SKM-1 (cell line): ENCODE measurements around the gene STX4.

Experiments used
- DNase-seq: peaks from one replicate; lab custom pipeline; 2025; ENCODE audit not compliant: unreplicated experiment; lab: John Stamatoyannopoulos, UW

Gene STX4

DNA sequence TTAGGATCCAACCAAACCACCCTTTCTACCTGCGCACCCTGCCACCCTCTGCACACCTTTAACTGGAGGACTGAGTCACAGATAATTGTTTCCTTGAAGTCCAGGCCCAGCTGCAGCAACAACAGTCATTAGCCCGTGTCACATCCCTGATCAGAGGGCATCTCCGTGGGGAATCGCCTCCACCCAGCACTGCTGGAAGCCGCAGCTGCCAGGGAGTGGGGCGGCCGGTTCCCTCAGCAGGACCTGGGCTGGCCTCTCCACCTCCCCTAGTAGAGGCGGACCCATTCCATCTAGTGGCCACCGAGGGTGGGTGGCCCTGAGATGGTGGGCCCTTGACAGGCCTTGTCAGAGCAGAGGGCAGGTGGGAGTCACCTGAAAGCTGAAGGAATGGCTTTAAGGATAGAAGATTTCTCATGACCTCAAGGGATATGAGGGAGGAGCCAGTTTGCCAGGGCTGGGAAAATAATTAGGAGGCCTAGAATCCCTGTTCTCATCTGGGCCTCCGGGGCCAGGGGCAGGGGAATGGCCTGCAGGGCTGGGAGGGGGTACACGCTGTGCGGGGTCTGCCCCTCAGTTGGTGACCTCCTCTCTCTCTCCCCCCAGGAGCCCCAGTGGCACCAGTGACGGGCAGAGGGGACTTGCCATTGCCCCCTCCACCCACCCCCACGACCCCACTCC is 49.1 kb downstream of the STX4 start:
- DNase-seq: no peak

DNA sequence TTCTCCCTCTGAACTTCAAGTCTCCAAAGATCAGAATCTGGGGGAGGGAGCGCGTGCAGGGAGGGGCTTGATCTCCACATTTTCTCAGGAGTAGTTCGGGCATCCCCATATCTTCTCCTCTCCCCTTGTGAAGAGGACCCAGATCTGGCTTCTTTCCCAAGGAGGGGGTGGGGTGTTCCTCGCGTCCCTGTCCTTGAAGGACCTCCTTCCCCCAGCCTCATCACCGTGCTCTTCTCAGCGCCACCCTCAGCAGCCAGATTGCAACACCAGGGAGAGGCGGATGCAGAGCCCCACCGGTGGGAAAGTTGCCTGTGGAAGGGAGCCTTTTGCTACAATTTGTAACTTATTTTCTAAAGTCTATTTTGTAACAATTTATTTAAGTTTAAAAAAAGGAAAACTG is 49.7 kb downstream of the STX4 start:
- DNase-seq: no peak

DNA sequence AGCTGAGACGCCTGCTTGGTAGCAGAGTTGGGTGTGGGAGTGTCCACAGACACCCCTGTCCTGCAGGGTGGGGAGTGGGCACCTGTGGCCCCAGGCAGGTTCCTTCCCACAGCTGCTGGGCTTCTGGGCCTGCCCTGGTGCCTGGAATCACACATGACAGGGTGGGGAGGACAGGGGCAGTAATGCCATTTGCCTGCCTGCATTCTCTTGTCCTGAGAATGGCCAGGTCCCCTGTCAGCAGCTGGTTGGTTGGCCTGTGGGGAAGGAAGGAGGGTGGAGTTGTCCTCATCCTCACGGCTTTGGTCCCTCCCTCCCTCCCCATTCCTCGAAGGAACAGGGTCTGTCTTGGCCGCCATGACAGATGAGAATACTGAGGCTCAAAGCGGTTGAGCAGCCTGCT is 50.2 kb downstream of the STX4 start:
- DNase-seq: no peak

DNA sequence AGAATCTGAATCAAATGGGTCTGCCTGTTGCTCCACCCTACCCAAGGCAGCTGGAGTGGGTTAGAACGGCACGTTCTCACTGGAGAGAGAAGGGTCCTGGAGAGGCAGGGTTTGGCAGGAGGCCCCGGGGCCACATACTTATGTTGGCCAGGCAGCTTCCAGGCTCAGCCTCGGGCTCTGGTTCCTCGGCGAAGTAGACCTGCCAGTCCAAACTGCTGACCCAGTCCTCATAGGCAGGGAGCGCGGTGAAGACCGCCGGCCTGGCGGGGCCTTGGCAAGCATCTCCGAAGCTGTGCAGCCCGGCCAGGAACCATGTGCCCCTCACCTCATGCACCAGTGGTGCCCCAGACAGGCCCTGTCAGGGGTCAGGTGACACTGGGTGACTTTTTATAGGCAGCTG is 50.6 kb downstream of the STX4 start:
- no peak for DNase-seq

DNA sequence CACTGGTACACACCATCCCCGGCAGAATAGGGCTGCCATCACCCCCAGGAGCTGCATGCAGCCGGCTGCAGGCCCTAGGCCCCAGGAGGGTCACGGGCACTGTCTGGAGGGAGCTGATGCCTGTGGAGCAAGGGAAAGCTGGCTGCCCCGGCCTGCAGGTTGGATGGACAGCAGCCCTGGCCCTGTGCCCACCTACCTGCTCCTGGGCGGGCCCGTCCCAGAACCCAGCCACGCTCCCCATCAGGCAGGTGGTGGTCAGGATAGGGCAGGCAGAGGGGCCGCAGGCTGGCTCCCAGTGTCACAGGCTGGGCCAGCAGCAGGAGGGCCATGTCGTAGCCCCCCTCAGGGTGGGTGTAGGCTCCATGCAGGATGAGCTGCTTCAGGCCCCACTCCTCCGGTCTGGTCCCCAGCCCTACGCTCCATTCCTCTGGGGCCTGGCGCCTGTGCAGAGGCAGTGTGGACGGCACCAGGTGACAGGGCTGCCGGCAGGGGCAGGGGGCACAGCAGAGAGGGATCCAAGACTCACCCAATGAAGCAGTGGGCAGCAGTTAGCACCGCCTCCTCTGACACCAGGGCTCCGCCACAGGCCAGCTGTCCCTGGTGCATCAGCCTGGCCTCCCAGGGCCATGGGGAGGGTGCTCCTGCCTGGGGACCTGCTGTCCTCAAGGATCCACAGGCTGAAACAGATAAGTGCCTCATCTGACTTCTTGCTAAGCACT is 51.4 kb downstream of the STX4 start:
- no peak for DNase-seq

DNA sequence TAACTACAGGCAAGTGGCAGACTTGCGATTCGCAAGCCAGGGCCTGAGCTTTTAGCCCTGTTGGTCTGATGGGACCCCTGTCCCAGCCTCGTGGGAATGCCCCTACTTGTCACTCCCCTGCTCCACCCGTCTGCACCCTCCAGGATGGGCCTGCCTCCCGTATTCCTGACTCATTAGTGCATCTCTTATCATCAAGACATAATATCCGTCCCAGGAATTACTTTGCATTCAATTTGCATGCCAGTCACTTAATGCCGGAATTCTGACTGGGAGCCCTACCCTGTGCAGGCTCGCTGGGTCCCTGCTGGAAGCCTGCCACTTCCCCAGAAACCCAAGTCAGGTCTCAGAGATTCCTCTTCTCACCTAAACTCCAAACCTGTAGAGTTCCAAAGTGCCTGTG is 52.1 kb downstream of the STX4 start:
- DNase-seq: no peak

DNA sequence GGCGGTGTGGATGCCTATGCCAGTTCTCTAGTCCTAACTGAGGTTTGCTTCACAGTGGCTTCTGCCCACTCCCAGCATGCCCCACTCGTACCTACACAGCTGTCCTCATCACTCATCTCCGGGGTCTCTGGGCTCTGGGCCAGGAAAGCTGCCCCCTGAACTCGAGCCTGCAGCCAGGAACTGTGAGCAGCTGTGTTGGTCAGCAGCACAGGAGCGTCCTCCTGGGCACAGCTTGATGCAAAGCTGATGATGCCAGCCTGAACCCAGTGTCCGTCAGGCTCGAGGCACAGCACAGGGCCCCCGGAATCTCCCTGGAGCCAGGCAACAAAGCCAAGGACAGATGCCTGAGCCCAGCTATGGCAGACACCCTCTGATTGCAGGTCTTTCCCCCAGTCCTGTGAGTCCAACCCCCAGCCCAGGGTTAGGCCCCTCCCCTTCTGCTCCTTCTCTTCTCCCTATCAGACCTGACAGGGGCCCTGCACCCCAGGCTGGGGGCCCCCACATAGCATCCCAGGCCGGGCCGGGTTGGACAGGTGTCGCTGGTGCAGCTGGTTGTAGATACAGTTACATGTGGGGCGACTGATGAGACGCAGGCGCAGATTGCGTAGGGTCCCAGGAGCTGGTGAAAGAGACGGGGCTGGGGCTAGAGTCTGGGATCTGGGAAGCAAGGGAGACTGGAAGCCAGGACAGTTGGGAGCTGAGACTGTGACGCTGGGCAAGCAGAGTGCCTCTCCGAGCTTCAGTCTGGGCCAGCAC is 52.7 kb downstream of the STX4 start:
- DNase-seq: no peak

DNA sequence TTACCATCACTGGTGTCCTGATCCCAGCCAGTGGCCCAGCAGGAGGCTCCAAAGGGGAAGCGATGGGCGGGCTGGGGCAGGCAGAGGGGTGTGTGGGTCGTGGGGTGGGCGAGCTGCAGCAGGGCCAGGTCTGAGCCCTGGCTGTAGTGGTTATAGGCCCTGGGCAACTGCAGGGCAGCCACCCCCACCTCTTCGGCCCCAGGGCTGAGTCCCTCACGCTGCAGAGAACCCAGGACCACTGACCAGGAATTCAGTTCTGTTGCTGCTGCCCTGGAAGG is 53.2 kb downstream of the STX4 start:
- no peak for DNase-seq

DNA sequence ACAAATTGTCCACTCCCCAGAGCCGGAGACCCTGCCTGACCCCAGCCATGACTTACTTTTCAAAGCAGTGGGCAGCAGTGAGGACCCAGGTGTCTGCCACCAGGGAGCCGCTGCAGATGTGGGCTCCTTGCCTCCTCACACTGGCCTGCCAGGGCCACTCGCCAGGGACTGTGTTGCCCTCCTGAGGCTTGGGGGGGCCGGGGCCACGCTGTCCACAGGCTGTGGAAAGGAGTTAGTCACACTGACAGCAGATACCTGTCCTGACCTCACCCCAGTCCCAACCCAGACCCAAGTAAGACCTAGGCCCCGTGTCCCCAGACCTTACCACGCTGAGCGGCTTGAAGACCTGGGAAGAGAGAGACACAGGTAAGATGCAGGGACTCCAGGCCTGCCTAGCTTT is 54.1 kb downstream of the STX4 start:
- no peak for DNase-seq

DNA sequence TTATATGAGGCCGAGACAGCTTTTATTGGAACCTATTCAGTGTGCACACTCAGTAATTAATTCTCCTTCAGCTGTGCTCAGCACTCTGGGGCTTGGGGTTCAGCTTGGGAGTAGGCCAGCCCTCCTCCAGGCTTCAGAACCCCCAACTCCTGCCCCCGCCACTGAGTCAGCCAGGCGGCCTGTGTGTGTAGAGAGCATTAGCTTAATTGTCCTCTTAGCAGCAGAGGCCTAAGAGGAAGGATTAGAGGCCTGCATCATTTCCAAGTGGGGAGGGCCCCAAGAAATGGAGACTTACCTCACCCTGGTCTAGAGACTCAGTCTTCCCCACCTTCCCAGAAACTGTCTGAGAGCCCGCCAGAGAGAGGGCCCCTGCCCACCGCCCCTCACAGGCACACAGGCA is 54.6 kb downstream of the STX4 start:
- no peak for DNase-seq

DNA sequence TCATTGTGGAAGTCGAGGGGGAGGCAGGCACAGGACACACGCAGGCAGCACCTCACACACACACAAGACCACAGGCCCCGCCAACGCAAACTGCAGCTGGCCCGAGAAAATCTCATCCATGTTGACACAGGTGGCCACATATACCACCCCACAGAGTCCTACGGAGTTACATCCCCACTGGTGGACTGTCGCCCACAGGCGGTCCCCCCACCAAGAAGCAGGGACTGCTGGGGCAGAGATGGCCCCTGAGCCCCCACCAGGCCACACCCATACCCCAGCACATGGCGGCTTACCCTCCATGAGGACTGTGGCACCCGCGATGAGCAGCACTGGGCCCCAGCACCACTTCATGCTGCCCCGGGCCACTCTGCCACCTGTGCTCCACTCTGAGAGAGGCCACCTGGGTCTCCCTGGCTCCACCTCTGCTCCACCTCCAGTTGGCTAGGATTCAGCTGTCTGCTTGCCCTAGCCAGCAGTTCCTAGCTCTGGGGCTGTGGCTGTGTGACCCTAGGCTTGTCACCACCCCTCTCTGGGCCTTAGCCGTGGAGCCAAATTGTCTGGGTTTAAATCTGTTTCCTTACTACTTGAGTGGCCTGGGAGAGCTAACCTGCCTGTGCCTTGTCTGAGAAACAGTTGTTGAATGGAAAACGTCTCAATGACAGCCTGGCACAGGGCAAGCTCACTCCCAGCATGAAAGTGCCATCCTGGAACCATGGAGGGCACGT is 55.3 kb downstream of the STX4 start, which contains the start of gene PRSS53:
Gene PRSS53 (minus strand): TSS at position 485 of the 725 bp plus-strand sequence. CDS start 134 bp downstream, at position 351.
- DNase-seq: no peak

DNA sequence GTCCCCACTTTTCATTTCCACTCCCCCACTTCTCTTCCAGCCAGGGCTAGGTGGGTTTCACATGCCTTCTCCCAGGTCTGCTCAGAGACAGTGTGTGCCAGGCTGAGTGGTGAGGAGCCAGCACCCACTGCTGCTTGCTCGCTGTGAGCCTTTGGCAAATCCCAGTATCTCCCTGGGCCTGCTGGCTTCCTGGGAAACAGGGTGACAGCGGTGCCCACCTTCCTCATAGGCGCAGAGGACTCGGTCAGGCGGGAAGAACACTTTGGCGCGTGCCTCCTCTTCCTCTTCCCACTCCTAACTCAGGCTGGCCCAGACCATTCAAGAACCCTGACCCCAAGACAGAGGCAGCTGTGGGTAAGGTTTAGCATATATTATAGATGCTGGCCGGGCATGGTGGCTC is 55.8 kb downstream of the STX4 start:
- DNase-seq: no peak
